Upper lobe of left lung (tissue), 4 donors: ENCODE measurements around the gene TEX44.

Experiments
- CTCF ChIP-seq, 6 experiments: fragments of 450-650 bp in 4 of 6; fragments of 200-600 bp in 2 of 6; sonication (generic) in 2 of 6; IDR thresholded peaks; one replicate each; pipeline ENCODE4 v1.5.1; 2016 to 2019; ENCODE audit warnings: antibody characterized with exemption in 6 of 6
- EP300 ChIP-seq, 4 donors: sonication (generic); formaldehyde crosslinking; IDR thresholded peaks; one replicate each; pipeline ENCODE4 v1.5.1; 2017; ENCODE audit warnings: antibody characterized with exemption in 4 of 4, control low read depth in 2 of 4
- POLR2A ChIP-seq, 4 donors: fragments of 450-650 bp; IDR thresholded peaks; one replicate each; pipeline ENCODE4 v1.5.1; 2016 to 2017; ENCODE audit warnings: antibody characterized with exemption in 4 of 4, mild to moderate bottlenecking in 2 of 4

DNA sequence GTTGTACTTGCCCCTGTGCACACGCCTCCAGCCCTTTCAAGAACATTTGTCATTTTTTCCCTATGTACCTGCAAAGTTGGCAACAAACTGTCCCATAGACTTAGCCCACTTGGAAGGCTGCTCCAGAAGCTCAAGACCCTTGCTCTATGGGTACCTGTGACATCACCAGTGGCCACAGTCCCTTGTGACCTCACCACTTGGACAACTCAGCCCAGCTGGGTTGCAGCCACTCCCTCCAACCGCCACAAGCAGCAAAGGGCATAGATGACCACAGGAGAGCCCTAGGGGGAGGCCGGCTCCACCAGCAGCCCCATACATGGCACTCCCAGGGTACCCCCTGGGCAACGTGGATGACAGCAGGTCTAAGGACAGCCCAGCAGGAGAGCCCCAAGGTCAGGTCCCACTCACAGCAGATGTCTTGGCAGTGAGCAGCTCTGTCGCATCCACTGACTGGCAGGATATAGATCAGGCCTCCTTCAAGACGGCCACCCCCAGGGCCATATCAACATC lies at the start of gene TEX44:
- TF ChIP-seq POLR2A (IDR thresholded peaks at IDR 0.05) (no peak), EP300 (IDR thresholded peaks at IDR 0.05) (no peak), CTCF (IDR thresholded peaks at IDR 0.05) (no peak)
